ENCODE measurements around the gene TUBB3. TPM values are rescaled to one million over a fixed set of nuclear protein-coding genes. Genes with fewer than 3 reads are reported as not detected.

TUBB3 gene
- total RNA-seq, 1 donor from 2014 or later, result 26.4 TPM

GRCh38 chr16:89958068-89958467 lies 34.9 kb downstream of the TUBB3 start:
- no peak for TF ChIP-seq CTCF (IDR thresholded peaks at IDR 0.05; ENCODE audit: unreplicated experiment)
- Mint-ChIP-seq H3K27me3 (ENCODE audit: low read depth) (no peaks in the 10 kb centered on the region), H3K36me3 (peaks cover 27% of the 10 kb centered on the region), H3K9me3 (no peaks in the 10 kb centered on the region), H3K4me1 (no peaks in the 10 kb centered on the region), H3K4me3 (no peak overlapping the region), H3K27ac (no peak overlapping the region)
- DNase-seq (ENCODE audit: low spot score in 2 of 2, unreplicated experiment in 2 of 2), result no peak

- no peak for DNase-seq (ENCODE audit: low spot score in 2 of 2, unreplicated experiment in 2 of 2)
- H3K9me3 Mint-ChIP-seq, result no peaks in the 10 kb centered on the region
- no peaks in the 10 kb centered on the region for H3K27me3 Mint-ChIP-seq (ENCODE audit: low read depth)
- TF ChIP-seq CTCF (IDR thresholded peaks at IDR 0.05; ENCODE audit: unreplicated experiment), result no peak
- no peaks in the 10 kb centered on the region for H3K4me1 Mint-ChIP-seq
- H3K27ac Mint-ChIP-seq, result no peak overlapping the region
- H3K36me3 Mint-ChIP-seq, result peaks cover 29% of the 10 kb centered on the region
- H3K4me3 Mint-ChIP-seq, result no peak overlapping the region
These were observed 35.5 kb downstream of the TUBB3 start for GRCh38 chr16:89958596-89958995.

GRCh38 chr16:89960966-89961365 lies 37.8 kb downstream of the TUBB3 start:
- Mint-ChIP-seq H3K4me1 (no peaks in the 10 kb centered on the region), H3K4me3 (no peak overlapping the region), H3K27me3 (ENCODE audit: low read depth) (no peaks in the 10 kb centered on the region), H3K9me3 (no peaks in the 10 kb centered on the region), H3K36me3 (peaks cover 30% of the 10 kb centered on the region), H3K27ac (no peak overlapping the region)
- no peak for TF ChIP-seq CTCF (IDR thresholded peaks at IDR 0.05; ENCODE audit: unreplicated experiment)
- no peak for DNase-seq (ENCODE audit: low spot score in 2 of 2, unreplicated experiment in 2 of 2)

DNA sequence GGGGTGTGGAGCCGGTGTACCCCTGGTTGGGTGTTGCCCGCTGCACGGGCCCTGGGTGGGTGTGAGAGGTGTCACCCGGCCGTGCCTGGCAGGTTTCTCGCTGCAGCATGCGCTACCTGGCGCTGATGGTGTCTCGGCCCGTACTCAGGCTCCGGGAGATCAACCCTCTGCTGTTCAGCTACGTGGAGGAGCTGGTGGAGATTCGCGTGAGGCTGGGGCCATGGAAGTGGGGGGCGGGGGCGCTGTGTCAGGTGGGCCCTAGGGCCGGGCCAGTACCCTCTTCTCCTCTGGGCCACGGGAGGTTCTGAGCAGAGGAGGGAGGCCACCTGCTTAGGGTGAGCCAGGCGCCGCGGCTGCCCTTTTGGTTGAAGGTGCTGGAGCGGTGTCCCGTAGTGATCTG lies 38.8 kb downstream of the TUBB3 start:
- Mint-ChIP-seq H3K36me3 (peaks cover 28% of the 10 kb centered on the region), H3K27me3 (ENCODE audit: low read depth) (no peaks in the 10 kb centered on the region), H3K9me3 (no peaks in the 10 kb centered on the region), H3K27ac (no peak overlapping the region), H3K4me3 (no peak overlapping the region), H3K4me1 (no peaks in the 10 kb centered on the region)
- DNase-seq (ENCODE audit: low spot score in 2 of 2, unreplicated experiment in 2 of 2), result no peak
- TF ChIP-seq CTCF (IDR thresholded peaks at IDR 0.05; ENCODE audit: unreplicated experiment), result no peak

DNA sequence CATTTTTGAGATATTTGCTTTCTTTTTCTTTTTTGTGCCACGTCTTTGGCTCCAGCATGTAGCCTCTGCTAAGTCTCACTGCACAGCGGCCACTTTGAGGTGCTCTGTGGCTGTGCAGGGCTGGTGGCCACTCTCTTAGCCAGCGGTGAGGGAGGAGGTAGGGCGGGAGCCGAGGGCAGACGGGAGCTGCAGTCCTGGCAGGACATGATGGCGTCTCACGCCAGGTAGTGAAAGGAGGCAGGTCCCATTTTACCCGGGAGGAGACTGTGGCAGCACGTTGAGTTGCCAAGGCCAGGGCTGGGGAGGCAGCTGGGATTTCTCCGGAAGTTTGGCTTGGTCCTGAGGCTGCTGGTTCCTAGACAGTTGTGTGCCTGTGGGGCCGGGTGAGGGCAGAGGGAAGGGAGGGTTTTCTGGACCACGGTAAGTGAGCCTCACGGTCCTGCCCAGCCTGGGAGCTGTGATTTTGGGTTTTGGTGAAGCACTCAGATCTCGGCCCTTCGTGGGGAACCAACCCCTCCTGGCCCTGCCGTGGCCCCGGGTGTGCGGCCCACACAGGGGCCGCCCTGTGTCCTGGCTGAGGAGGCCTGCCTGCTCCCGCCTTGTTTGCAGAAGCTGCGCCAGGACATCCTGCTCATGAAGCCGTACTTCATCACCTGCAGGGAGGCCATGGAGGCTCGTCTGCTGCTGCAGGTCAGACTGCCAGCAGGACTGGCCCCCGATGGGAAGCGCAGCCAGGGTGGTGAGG lies 39.8 kb downstream of the TUBB3 start:
- H3K4me3 Mint-ChIP-seq, result no peak overlapping the region
- no peak for DNase-seq (ENCODE audit: low spot score in 2 of 2, unreplicated experiment in 2 of 2)
- H3K27ac Mint-ChIP-seq, result no peak overlapping the region
- no peak for TF ChIP-seq CTCF (IDR thresholded peaks at IDR 0.05; ENCODE audit: unreplicated experiment)
- no peaks in the 10 kb centered on the region for H3K27me3 Mint-ChIP-seq (ENCODE audit: low read depth)
- H3K36me3 Mint-ChIP-seq, result peaks cover 27% of the 10 kb centered on the region
- no peaks in the 10 kb centered on the region for H3K9me3 Mint-ChIP-seq
- no peaks in the 10 kb centered on the region for H3K4me1 Mint-ChIP-seq

Data from mesothelial cell of epicardium (in vitro differentiated cells).